Ovary (tissue), 3 donors: ENCODE measurements around the gene PRRG4.

Source experiments
- CTCF ChIP-seq, 3 donors: fragments of 450-650 bp in 2 of 3; fragments of 200-600 bp in 1 of 3; IDR thresholded peaks; one replicate each; pipeline versions ENCODE4 v1.5.1 to v1.8.0; 2016 to 2022; ENCODE audit warnings: antibody characterized with exemption in 3 of 3, mild to moderate bottlenecking in 1 of 3
- EP300 ChIP-seq: sonication (generic); formaldehyde crosslinking; IDR thresholded peaks from one replicate; pipeline ENCODE4 v1.6.1; 2017; ENCODE audit warnings: antibody characterized with exemption
- POLR2A ChIP-seq: fragments of 450-650 bp; IDR thresholded peaks from one replicate; pipeline ENCODE4 v1.6.1; 2017; ENCODE audit warnings: antibody characterized with exemption, mild to moderate bottlenecking, moderate library complexity
- donor health status: DM: no; HTN: no; CAD: no.

- TF ChIP-seq POLR2A: no peak
- TF ChIP-seq CTCF (IDR thresholded peaks at IDR 0.05): peak; percentile 24 to 65 (median 58)
- no peak for TF ChIP-seq EP300
These were observed 36.7 kb upstream of the PRRG4 start for GRCh38 chr11:32792948-32793475.
